Umbilical cord (tissue), 2 donors: ENCODE results near the gene PLA2G10. TPM values are rescaled to one million over a fixed set of nuclear protein-coding genes. Genes with fewer than 3 reads are reported as not detected.
A peak's percentile ranks its signal among the peaks of the same experiment; 100 is the strongest.
"Not testable (repeated sequence)": the region's sequence is repeated elsewhere in the genome, so short reads cannot be mapped to it uniquely, and the experiment has no call there.

ENCODE experiments used
- DNase-seq: peaks from one replicate; pipeline ENCODE4 v3.0.0-alpha.2; 2015; ENCODE audit warnings: low spot score
- total RNA-seq: library from RNA; depleted of rRNA; stranded (reverse); fragments of >200 nt; gene quantifications from one replicate; pipeline ENCODE4 v1.2.3, GENCODE V29; 2014; ENCODE audit warnings: low replicate concordance; ENCODE audit not compliant: insufficient read depth

PLA2G10 gene
- total RNA-seq, result not detected

- not testable (repeated sequence) for DNase-seq
Measured at GRCh38 chr16:14694129-14694528, at the start of gene PLA2G10. PLA2G10 (minus strand) TSS chr16:14694308; CDS start chr16:14694229, 79 bp downstream.

DNA sequence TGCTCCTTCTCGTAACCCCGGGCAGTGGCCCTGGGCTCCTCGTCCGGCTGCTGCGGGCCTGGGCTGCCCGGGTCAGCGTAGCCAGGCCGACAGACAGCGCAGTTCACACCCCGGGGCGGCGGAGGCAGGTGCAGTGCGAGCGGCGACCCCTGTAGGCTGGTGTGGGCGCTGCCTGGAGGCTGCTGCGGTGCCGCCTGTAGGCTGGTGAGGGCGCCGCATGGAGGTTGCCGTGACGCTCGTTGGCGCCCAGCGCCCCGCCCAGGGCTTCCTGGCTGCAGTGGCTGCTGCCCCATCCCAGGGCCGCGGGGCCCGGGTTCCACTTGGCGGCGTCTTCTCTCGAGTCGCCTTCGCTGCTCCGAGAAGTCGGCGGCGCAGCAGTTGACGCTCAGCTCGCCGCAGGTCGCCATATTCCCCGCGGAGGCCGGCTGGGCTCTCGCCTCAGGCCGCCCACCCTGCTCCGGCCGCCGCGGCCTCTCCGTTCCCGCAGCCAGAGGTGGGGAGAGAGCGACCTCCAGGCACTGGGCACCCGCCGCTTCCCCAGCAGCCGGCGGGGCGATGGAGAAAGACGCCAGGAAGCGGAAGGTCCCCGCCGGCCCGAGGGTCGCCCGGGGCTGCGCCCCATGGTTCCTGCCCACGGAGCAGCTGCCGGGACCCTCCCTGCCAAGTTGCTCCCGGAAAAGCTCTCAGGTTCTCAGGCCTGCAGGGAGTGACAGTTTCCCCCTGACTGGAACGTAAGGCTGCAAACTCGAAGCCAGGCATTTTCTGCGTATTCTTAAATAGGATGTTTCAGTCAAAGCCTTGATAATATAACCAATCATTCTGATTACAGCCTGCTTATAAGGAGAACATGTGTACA, 48.4 kb upstream of the PLA2G10 start, which contains the start of gene NPIPA2:
Gene NPIPA2 (plus strand): TSS at position 261 of the 856 bp plus-strand sequence. CDS start 5,533 bp downstream, outside the sequence.
- DNase-seq, result not testable (repeated sequence)

DNA sequence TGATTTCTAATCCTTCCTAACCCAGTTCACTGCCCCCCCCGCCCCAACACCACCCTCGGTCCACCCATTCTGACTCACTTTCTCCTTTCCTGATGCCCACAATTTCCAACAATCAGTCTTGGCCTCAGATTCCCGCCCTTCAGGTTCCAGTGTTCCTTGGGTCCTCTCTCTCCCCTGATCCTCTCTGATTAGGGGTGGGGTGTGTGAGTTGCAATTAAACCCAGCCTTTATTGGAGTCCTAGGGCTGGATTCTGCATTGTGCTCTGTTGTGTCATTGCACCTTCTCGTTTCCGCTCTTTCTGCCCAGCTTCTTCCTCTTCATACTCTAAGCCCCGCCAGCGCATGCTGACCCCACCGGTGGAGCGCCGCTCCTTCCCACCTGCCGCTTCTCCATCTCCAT, 47.7 kb upstream of the PLA2G10 start:
- DNase-seq, result not testable (repeated sequence)

DNA sequence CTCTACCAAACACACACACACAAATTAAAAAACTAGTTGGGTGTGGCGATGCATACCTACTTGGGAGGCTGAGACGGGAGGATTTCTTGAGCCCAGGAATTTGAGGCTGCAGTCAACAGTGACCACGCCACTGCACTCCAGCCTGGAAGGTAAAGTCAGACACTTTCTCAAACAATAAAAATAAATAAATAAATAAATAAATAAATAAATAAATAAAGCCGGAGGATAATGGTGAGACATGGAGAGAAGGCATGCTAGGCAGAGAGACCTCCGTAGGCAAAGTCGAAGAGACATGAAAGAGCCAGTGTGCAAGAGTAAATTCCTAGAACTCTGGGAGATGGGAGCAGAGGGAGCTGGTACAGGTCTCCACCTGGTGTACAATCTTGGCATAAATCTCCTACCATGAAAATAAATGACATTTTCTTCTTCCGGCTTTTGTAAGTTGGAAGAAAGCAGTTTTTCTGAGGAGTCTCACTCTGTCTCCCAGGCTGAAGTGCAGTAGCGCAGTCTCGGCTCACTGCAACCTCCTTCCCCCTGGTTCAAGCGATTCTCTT, 46.8 kb upstream of the PLA2G10 start:
- DNase-seq, result not testable (repeated sequence)

DNA sequence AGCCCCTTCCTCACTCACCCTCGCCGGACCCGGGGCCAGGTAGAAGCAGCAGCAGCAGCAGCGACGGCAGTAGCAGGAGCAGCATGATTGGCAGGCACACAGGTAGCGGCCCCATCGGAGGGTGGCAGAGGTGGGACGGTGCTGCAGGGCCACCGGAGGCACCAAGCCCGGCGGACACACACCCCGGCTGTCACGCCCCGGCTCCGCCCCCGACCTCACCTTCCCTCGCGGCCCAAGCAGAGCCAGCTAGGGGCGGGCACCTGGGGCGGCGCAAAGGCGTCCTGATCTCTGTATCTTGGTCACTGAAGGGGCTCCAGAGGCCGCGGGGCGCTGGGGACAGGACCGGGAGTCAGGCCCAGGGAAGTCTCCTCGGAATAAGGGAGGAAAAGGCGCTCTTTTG, 39.1 kb upstream of the PLA2G10 start:
- not testable (repeated sequence) for DNase-seq

- DNase-seq, result not testable (repeated sequence)
Measured at GRCh38 chr16:14703156-14704011, 9.3 kb upstream of the PLA2G10 start, which contains the start of gene NPIPA3. NPIPA3 (plus strand) TSS chr16:14703411; CDS start chr16:14708944, 5,533 bp downstream.

GRCh38 chr16:14702672-14703071, 8.6 kb upstream of the PLA2G10 start:
- not testable (repeated sequence) for DNase-seq

DNA sequence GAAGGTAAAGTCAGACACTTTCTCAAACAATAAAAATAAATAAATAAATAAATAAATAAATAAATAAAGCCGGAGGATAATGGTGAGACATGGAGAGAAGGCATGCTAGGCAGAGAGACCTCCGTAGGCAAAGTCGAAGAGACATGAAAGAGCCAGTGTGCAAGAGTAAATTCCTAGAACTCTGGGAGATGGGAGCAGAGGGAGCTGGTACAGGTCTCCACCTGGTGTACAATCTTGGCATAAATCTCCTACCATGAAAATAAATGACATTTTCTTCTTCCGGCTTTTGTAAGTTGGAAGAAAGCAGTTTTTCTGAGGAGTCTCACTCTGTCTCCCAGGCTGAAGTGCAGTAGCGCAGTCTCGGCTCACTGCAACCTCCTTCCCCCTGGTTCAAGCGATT, 7.8 kb upstream of the PLA2G10 start:
- DNase-seq, result not testable (repeated sequence)

DNA sequence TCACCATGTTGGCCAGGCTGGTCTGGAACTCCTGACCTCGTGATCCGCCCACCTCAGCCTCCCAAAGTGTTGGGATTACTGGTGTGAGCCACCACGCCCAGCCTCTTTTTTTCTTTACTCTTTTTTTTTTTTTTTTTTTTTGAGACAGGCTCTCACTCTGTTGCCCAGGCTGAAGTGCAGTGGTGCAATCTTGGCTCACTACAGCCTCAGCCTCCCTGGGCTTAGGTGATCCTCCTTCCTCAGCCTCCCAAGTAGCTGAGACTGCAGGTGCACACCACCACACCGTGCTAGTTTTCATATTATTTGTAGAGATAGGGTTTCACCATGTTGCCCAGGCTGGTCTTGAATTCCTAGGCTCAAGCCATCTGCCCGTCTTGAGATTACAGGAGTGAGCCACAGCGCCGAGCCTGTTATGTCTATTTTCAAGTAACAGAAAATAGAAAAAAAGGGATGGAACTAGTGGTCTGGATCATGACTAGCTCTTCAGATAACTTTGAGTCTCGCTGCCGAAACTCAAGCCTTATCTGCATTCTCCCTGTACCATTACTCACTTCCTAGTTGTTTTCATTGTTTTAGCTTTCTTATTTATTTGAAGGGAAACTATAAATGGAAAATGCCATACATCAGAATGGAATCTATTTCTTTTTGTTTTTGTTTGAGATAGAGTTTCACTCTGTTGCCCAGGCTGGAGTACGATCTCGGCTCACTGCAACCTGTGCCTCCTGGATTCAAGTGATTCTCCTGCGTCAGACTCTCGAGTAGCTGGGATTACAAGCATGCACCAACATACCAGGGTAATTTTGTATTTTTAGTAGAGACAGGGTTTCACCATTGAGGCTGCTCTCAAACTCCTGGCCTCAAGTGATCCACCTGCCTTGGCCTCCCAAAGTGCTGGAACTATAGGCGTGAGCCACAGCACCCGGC, 8.0 kb downstream of the PLA2G10 start:
- peak; percentile 5 for DNase-seq

DNA sequence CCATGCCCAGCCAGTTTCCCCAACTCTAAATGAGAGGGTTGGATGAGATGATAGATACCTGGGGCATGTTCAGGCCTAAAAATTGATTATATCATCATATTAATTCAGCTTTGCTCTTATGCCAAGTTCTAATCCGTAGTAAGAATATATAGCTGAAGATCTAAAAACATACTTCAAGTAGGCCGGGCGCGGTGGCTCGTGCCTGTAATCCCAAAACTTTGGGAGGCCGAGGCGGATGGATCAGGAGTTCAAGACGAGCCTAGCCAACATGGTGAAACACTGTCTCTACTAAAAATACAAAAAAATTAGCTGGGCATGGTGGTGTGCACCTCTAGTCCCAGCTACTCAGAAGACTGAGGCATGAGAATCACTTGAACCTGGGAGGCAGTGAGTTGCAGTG, 12.0 kb downstream of the PLA2G10 start:
- DNase-seq, result no peak

GRCh38 chr16:14681115-14681514, 13.0 kb downstream of the PLA2G10 start:
- DNase-seq, result no peak

- not testable (repeated sequence) for DNase-seq
Measured at GRCh38 chr16:14680396-14680795, 13.7 kb downstream of the PLA2G10 start.

- no peak for DNase-seq
Measured at GRCh38 chr16:14678748-14679497, 15.2 kb downstream of the PLA2G10 start.

GRCh38 chr16:14677627-14678026, 16.5 kb downstream of the PLA2G10 start:
- DNase-seq, result no peak

GRCh38 chr16:14676633-14677032, 17.5 kb downstream of the PLA2G10 start:
- DNase-seq, result no peak

DNA sequence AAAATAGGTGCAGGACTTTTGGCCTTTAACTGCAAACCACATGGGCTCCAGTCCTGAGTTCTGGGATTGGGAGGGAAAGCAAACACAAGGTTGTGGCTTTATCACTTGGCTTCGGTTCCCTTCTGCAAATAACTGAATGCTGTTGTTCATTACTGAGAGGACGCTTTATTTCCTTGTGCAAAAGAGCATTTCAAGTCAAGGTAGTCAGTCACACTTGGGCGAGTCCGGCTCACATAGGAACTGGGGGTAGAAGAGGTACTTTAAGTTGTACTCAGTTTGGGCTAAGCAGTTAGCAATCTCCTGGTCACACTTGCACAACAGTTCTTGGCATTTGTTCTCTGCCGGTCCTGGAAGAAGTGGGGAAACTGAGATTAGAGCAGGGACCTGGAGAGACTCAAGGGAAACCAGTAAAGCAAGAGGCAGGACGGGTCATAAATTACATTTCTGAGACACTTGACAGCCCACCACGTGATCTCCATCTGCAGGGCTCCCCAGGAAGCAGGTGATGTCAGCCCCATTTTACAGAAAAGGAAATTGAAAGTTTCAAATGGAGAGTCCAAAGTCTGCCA, 21.6 kb downstream of the PLA2G10 start:
- DNase-seq, result no peak

DNA sequence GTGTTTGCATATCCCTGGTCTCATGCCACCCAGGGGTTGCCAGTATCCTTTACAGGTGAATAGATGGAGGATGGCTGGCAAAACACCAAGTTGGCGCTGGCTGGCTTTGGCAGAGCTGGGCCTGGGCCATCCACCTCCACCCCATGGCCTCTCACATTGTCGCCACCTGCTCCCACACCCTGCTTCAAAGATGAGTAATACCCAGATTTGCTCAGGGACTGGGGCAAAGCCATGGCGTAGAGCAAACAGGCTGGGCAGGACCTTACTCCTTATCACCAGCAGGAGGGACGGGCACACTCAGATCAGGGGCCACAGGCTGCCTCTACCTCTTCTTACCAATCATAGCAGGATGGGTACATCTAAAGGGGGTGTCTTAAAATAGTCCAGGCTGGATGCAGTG, 24.3 kb downstream of the PLA2G10 start:
- DNase-seq, result no peak

- no peak for DNase-seq
Measured at GRCh38 chr16:14668556-14669223, 25.4 kb downstream of the PLA2G10 start.
